Jurkat, Clone E6-1 (cell line): ENCODE measurements around the gene PSMA6. TPM values are rescaled to one million over a fixed set of nuclear protein-coding genes. Genes with fewer than 3 reads are reported as not detected.
A peak's percentile ranks its signal among the peaks of the same experiment; 100 is the strongest.
"Not testable (repeated sequence)": the region's sequence is repeated elsewhere in the genome, so short reads cannot be mapped to it uniquely, and the experiment has no call there.

Experiments
- DNase-seq: peaks from one replicate; pipeline ENCODE4 v3.0.0-alpha.2; 2011; ENCODE audit warnings: low read depth, low spot score
- H3K4me3 ChIP-seq: 2 replicates; pipeline ENCODE4 v1.5.1; 2011; ENCODE audit warnings: mild to moderate bottlenecking, low read length, control low read depth, moderate library complexity
- polyA plus RNA-seq: library from polyadenylated mRNA; unstranded; fragments of >200 nt; gene quantifications from one replicate; pipeline ENCODE4 v1.2.1, GENCODE V29; 2012; ENCODE audit warnings: missing spikeins; ENCODE audit not compliant: insufficient read length, insufficient read depth

Gene PSMA6
- polyA plus RNA-seq: 613 TPM

DNA sequence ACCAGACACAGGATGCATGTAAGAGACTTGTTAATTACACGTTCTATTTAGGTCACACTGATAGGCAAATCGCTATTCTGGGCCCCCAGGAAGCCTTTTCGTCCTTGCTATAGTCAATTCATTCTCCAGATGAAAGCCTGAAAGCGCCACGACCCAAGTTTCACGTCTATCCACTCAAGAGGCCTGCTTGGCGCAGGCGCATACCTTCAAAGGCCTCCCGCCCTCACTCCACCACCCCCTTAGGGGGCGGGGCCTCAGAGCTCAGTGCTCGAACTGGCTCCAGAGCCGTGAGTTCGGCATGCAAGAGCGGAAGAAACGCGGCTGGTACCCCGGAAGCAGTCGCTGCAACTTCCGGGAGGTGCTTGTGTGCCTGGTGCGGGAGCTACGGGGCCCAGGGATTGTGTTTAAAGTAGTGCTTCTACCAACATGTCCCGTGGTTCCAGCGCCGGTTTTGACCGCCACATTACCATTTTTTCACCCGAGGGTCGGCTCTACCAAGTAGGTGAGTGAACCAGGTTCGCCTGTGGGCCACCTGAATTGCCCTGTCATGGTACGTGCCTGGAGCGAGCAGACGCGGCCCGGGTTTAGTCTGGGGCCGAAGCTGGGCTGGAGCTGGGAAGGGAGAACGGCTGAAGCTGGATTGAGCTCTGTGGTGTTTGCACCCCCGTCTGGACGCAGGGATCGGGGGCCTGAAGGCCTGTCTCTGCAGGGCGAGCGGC is at the start of gene PSMA6:
TSS of gene PSMA6 (plus strand) at position 332 of the 719 bp plus-strand sequence. CDS start at position 427, 95 bp downstream.
- peak; percentile 100 for DNase-seq
- peak within 1 kb of the TSS; percentile 100 for H3K4me3 ChIP-seq

- no peak for DNase-seq
- H3K4me3 ChIP-seq: no peak overlapping the region
These were observed 49.4 kb upstream of the PSMA6 start for GRCh38 chr14:35242599-35243311.

DNA sequence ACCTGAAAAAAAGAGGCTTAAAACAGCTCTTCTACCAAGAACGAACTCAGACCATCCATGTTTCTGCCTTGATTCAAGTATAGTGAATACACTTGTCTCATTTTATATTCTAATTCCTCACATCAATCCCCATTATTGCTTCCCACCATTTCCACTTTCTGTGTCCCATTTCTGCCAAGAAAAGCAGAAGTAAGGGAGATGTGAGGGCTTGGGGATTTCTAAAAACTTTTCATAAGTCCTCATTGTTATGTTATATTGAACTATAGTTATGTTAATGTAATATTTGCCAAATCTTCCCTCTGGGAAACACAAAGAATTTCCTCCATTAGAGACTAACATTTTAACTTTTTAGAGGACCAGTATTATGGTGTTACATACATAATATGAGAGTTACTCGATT is 48.2 kb upstream of the PSMA6 start:
- H3K4me3 ChIP-seq: no peak overlapping the region
- DNase-seq: no peak

GRCh38 chr14:35244542-35244941 is 47.6 kb upstream of the PSMA6 start:
- H3K4me3 ChIP-seq: no peak overlapping the region
- DNase-seq: no peak

DNA sequence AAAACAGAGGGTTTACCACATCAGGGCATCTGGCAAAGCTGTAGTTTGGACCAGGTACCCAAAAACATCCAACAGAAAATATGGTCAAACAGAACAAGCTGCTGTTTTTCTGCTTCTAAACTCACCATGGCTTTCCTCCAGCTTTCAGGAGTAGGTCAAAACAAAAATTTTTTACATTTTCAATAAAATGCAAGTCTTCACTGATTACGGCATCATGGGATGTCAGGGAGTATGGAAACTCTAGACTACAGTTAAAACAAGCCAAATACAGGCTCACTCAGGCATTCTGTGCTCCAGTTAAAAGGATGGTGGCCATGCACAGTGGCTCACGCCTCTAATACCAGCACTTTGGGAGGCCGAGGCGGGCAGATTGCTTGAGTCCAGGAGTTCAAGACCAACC is 47.1 kb upstream of the PSMA6 start:
- no peak overlapping the region for H3K4me3 ChIP-seq
- DNase-seq: no peak

GRCh38 chr14:35247777-35248475 is 44.3 kb upstream of the PSMA6 start:
- H3K4me3 ChIP-seq: no peak overlapping the region
- DNase-seq: no peak

GRCh38 chr14:35248476-35248788 is 43.8 kb upstream of the PSMA6 start:
- no peak overlapping the region for H3K4me3 ChIP-seq
- no peak for DNase-seq

- H3K4me3 ChIP-seq: no peak overlapping the region
- no peak for DNase-seq
These were observed 41.9 kb upstream of the PSMA6 start for GRCh38 chr14:35250319-35250718.

GRCh38 chr14:35252451-35252868 is 39.7 kb upstream of the PSMA6 start:
- no peak overlapping the region for H3K4me3 ChIP-seq
- DNase-seq: no peak

GRCh38 chr14:35253056-35253455 is 39.1 kb upstream of the PSMA6 start:
- DNase-seq, H3K4me3 ChIP-seq: not testable (repeated sequence)

DNA sequence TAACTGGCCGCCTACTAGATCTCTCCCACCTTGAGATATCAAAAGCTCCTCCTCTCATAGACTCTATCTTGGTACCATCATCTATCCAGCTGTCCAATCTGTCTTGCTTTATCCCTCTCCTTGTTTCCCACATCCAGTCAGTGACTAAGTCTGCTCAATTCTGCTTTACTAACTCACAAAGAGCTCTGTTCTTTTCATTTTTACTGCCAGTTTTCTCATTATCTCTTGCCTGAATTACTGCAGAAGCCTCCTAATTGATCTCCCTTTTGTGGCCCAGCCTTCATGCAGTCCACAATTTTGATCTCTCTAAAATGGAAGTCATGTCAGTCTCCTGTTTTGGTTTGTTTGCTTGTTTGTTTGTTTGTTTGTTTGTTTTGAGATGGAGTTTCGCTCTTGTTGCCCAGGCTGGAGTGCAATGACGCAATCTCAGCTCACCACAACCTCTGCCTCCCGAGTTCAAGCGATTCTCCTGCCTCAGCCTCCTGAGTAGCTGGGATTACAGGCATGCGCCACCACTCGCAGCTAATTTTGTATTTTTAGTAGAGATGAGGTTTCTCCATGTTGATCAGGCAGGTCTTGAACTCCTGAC is 38.1 kb upstream of the PSMA6 start:
- DNase-seq, H3K4me3 ChIP-seq: not testable (repeated sequence)

- no peak for DNase-seq
- H3K4me3 ChIP-seq: no peak overlapping the region
These were observed 37.4 kb upstream of the PSMA6 start for GRCh38 chr14:35254736-35255135.

DNA sequence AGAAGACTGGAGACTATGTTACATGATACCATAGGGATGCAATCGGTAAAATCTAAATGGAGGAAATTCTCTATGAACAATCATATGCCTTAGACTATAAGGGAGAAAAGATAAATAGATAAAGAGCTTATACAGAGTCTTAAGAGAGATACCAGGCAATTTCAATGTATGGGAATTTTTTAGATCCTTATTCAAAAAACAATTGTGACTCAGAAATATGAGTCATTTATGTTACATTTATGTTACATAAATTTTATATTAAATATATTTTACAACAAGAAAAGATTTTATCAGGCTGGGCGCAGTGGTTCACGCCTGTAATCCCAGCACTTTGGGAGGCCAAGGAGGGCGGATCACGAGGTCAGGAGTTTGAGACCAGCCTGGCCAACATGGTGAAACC is 36.5 kb upstream of the PSMA6 start:
- H3K4me3 ChIP-seq: no peak overlapping the region
- no peak for DNase-seq

DNA sequence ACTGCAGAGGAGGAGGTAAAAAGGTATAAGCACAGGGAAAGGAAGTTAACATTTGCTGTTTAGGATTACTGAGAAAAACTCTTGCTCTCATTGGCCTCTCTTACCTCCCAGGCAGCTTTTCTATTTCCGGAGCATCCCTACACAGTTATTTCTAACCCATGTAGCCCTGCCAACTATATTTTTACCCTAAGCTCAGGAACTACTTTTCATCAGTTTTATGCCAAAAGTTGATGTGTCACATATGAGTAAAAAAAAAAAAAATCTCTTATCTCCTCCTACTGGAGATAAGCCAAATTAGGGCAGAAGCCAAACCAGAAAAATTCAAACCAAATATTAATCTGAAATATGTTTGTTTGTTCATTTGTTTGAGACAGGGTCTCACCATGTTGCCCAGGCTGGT is 34.4 kb upstream of the PSMA6 start:
- DNase-seq: no peak
- H3K4me3 ChIP-seq: no peak overlapping the region

DNA sequence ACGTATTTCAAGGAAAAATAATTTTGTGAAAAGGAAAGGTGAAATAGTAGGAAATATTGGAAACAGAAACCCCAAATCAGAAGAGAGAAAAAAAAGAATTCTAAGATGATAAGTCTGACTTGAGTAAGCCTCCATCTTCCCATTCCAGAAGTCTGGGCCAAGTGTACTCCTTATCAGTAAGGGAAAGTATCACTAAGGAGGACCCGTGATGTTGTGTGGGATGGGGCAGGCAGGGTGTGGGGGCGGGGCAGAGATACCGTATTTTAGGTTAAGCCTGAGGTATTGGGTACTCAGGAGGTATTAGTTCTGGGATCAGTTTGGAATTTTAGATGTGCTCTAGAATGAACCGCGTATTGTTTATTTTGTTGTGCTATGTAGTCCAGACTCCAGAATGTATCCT is 33.8 kb upstream of the PSMA6 start:
- DNase-seq: no peak
- H3K4me3 ChIP-seq: no peak overlapping the region

DNA sequence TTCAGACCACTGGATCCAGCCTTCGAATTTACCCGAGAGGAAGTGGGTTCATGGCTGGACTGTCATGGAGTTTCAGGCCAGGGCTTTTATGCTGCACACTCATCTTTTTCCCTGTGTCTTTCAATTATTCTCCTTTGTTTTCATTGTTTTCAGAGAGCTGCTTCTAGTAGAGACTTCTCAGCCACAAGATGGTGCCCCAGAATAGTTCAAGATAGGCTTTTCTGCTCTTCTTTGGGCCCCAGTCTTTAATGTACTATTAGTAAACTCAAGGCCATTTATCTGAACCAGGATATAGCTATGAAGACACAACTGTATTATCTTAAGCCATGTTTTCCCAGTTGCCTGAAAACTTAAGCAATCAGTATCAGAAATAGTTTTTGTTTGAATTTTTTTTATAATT is 30.4 kb upstream of the PSMA6 start:
- DNase-seq: peak; percentile 28

DNA sequence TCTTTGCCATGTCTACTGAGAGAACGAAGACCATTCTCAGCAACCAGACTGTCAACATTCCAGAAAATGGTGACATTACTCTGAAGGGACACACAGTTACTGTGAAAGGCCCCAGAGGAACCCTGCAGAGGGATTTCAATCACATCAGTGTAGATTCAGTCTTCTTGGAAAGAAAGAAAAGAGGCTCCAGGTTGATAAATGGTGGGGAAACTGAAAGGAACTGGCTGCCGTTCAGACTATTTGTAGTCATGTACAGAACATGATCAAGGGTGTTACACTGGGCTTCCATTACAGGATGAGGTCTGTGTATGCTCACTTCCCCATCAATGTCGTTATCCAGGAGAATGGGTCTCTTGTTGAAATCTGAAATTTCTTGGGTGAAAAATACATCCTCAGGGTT is 29.7 kb upstream of the PSMA6 start:
- no peak overlapping the region for H3K4me3 ChIP-seq
- no peak for DNase-seq

More for the DNA sequence above, 30.4 kb upstream of the PSMA6 start:
- H3K4me3 ChIP-seq: no peak overlapping the region

- no peak for DNase-seq
- H3K4me3 ChIP-seq: no peak overlapping the region
These were observed 23.2 kb upstream of the PSMA6 start for GRCh38 chr14:35268946-35269345.

- H3K4me3 ChIP-seq: no peak overlapping the region
These were observed 17.4 kb upstream of the PSMA6 start for GRCh38 chr14:35274805-35275204.

GRCh38 chr14:35277179-35277578 is 15.0 kb upstream of the PSMA6 start:
- DNase-seq: no peak
- no peak overlapping the region for H3K4me3 ChIP-seq

More at GRCh38 chr14:35274805-35275204, 17.4 kb upstream of the PSMA6 start:
- no peak for DNase-seq
